ENCODE results near the gene CD48. TPM values are rescaled to one million over a fixed set of nuclear protein-coding genes. Genes with fewer than 3 reads are reported as not detected.

The CD48 gene
- total RNA-seq, 1 experiment from 2014 or later = 0.20 TPM

DNA sequence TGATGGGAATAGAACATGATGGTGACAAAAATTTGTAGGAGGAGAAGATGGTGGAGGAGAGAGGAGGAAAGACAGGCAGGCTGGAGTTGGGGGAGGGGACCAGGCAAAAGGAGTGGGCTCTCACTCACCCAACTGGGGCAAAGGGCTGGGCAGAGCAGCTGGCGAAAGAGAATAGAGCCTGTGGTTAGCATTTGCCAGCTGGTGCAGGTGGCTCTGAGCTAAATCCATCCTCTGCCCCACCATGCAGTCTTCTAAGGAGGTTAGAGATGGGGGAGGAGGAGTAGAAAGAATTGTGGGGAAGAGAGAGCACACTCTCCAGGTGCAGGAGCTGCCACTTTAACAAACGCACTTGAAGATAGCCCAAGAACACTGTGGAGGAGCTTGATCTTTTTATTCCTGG, 37.2 kb downstream of the CD48 start:
- Histone ChIP-seq H3K4me1 (ENCODE audit: control insufficient read depth in 1 of 2, insufficient read depth in 2 of 2, low read length in 2 of 2) (peaks cover 0 to 8% of the 10 kb centered on the region in 2 experiments; a peak in 2 of 4 replicates), H3K4me2 (ENCODE audit: low read length) (no peak overlapping the region), H3K9me2 (ENCODE audit: insufficient read depth) (no peaks in the 10 kb centered on the region), H3K9me3 (ENCODE audit: control insufficient read depth in 1 of 2, insufficient read depth in 1 of 2, low read depth in 1 of 2, low read length in 2 of 2) (no peaks in the 10 kb centered on the region; a peak in 1 of 4 replicates), H3K4me3 (replicated peaks in 1 of 2; ENCODE audit: low read depth in 1 of 2, low read length in 2 of 2) (no peak overlapping the region), H3K9ac (ENCODE audit: low read length) (no peak overlapping the region), H2AFZ (ENCODE audit: low read depth, low read length, poor library complexity, severe bottlenecking) (no peak overlapping the region), H4K20me1 (ENCODE audit: insufficient read depth) (no peaks in the 10 kb centered on the region), H3K79me2 (ENCODE audit: insufficient read depth, low read length) (no peaks in the 10 kb centered on the region), H3K36me3 (ENCODE audit: control insufficient read depth in 1 of 2, insufficient read depth in 2 of 2, low read length in 2 of 2) (no peaks in the 10 kb centered on the region), H3K27me3 (ENCODE audit: insufficient read depth, low read length) (no peaks in the 10 kb centered on the region), H3K27ac (ENCODE audit: low read depth, low read length) (no peak overlapping the region)
- no peak for DNase-seq (ENCODE audit: low read depth, low spot score)
- RAD21 ChIA-PET (ENCODE audit: low non-redundant PET in 1 of 2, low total read pairs in 2 of 2, uncharacterized antibody in 2 of 2, unreplicated experiment in 2 of 2) = no interaction called here
- POLR2A ChIA-PET = interaction anchor here (1.0 kb wide), 1 partner anchor 316 kb away, joined by 4 read pairs; no protein-coding TSS in a partner anchor
- no peak for ATAC-seq
- TF ChIP-seq EZH2phosphoT487 (IDR thresholded peaks at IDR 0.05; ENCODE audit: borderline replicate concordance) (no peak), ATF3 (IDR thresholded peaks at IDR 0.05) (no peak), SRF (IDR thresholded peaks at IDR 0.05; ENCODE audit: low read depth) (no peak)
- no TSS peak for BruUV-seq (replicated peaks)
- CTCF ChIA-PET = interaction anchor here (0.5 to 1.7 kb wide), 5 partner anchors 12 to 94 kb away, joined by 3 to 7 read pairs (median 4); no protein-coding TSS in a partner anchor
- intact Hi-C loops (cut with micrococcal nuclease) = loop anchor here (2.0 kb wide), 1 partner anchor 18 kb away; no protein-coding TSS in a partner anchor

DNA sequence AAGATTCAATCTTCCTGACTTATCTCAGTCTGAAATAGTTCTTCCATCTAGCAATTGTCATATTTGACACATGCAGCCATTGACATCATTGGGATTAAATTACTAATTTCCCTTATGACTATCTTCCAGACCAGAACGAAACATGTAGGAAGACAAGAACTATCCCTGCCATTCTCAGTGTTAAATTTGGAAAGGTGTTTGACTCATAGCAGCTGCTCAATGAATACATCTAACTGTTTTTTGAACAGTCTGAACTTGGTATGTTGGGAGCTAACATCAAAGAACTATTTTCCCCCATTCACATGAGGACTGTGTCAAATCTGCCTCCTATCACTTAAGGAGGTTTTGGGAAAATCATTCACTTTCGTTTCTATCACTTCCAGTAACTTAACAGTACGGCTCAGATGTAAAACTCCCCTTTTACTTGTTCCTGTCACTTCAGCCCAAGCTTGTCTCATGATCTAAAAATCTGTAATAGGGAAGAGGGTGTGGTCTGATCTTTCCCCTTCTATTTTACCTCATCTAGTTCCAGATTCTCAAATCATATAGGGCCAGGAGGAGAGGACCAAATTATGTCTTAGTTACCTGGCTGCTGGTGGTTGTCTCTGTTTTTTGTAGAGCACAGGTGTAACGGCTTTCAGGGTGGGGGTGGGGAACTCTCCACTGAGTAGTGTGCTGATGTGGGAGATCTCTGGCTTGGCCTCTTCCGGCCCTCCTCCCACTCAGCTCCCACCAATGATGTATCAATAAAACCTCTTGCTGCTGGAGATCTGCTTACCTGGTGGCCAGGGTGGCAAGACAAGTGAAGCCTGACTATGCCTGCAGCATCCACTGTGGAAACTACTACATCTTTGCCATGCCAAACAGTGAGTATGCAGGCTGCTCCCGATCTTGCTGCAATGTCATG, 38.6 kb downstream of the CD48 start:
- CTCF ChIA-PET = no interaction called here
- H3K9me3 ChIP-seq (ENCODE audit: control insufficient read depth in 1 of 2, insufficient read depth in 1 of 2, low read depth in 1 of 2, low read length in 2 of 2) = no peaks in the 10 kb centered on the region; a peak in 1 of 4 replicates
- ATAC-seq (no peak), DNase-seq (ENCODE audit: low read depth, low spot score) (no peak)
- no peaks in the 10 kb centered on the region for H4K20me1 ChIP-seq (ENCODE audit: insufficient read depth)
- intact Hi-C loops (cut with micrococcal nuclease) = no loop called here
- POLR2A ChIA-PET = no interaction called here
- BruUV-seq (replicated peaks) = no TSS peak
- no peaks in the 10 kb centered on the region for H3K79me2 ChIP-seq (ENCODE audit: insufficient read depth, low read length)
- H3K36me3 ChIP-seq (ENCODE audit: control insufficient read depth in 1 of 2, insufficient read depth in 2 of 2, low read length in 2 of 2) = no peaks in the 10 kb centered on the region
- RAD21 ChIA-PET (ENCODE audit: low non-redundant PET in 1 of 2, low total read pairs in 2 of 2, uncharacterized antibody in 2 of 2, unreplicated experiment in 2 of 2) = no interaction called here
- TF ChIP-seq EZH2 (IDR thresholded peaks at IDR 0.05) (no peak), FOSL1 (IDR thresholded peaks at IDR 0.05; ENCODE audit: low read depth) (no peak)
- no peaks in the 10 kb centered on the region for H3K27me3 ChIP-seq (ENCODE audit: insufficient read depth, low read length)
- no peak overlapping the region for H2AFZ ChIP-seq (ENCODE audit: low read depth, low read length, poor library complexity, severe bottlenecking)
- H3K4me3 ChIP-seq (replicated peaks in 1 of 2; ENCODE audit: low read depth in 1 of 2, low read length in 2 of 2) = no peak overlapping the region
- H3K9ac ChIP-seq (ENCODE audit: low read length) = no peak overlapping the region
- peaks cover 0 to 8% of the 10 kb centered on the region in 2 experiments; a peak in 2 of 4 replicates for H3K4me1 ChIP-seq (ENCODE audit: control insufficient read depth in 1 of 2, insufficient read depth in 2 of 2, low read length in 2 of 2)
- no peak overlapping the region for H3K4me2 ChIP-seq (ENCODE audit: low read length)
- H3K9me2 ChIP-seq (ENCODE audit: insufficient read depth) = no peaks in the 10 kb centered on the region
- H3K27ac ChIP-seq (ENCODE audit: low read depth, low read length) = no peak overlapping the region
